ENCODE results near the gene ANKRD30B. TPM values are rescaled to one million over a fixed set of nuclear protein-coding genes. Genes with fewer than 3 reads are reported as not detected.
A peak's percentile ranks its signal among the peaks of the same experiment; 100 is the strongest.
"Not testable (repeated sequence)": the region's sequence is repeated elsewhere in the genome, so short reads cannot be mapped to it uniquely, and the experiment has no call there.

ANKRD30B gene
- total RNA-seq, 4 donors from 2014 or later = 0.11 to 0.40 TPM; not detected in 2

DNA sequence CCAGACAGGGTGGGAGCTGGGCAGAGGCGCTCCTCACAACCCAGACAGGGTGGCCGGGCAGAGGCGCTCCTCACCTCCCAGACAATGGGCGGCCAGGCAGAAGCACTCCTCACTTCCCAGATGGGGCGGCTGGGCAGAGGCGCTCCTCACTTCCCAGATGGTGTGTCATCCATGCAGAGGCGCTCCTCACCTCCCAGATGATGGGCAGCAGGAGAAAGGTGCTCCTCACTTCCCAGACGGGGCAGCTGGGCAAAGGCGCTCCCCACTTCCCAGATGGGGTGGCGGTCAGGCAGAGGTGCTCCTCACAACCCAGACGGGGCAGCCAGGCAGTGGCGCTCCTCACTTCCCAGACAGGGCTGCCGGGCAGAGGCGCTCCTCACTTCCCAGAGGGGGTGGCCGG is 112.0 kb downstream of the ANKRD30B start:
- intact Hi-C loops (cut with DNase I); H3K4me1 ChIP-seq; H3K36me3 ChIP-seq; H3K27ac ChIP-seq; H3K4me3 ChIP-seq (replicated peaks in 1 of 3); H3K27me3 ChIP-seq; DNase-seq; H3K9me3 ChIP-seq: not testable (repeated sequence)
- 0 to 100% methylated on average over 1 to 3 of the region's 15 CpGs for WGBS, 2 donors

DNA sequence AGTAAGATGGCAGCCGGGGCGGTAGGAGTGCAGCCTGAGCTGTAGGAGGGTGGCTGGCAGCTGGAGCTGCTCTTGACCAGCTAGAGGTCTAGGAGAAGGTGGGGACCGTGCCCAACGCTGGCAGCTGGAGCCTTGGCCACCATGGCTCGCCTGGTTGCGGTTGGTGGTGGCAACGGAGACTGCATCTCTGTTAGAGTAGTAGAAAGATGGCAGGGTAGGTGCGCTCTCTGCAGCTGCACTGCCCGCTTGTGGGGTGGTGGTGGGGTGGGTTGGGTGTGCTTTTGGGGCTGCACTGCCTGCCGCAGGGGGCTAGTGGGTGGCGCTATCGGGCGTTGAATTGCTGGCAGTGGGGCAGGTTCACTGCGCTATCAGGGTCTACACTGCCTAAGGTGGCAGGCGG is 118.5 kb downstream of the ANKRD30B start:
- intact Hi-C loops (cut with DNase I); H3K27me3 ChIP-seq; H3K27ac ChIP-seq; H3K4me1 ChIP-seq; H3K36me3 ChIP-seq; H3K9me3 ChIP-seq; DNase-seq; H3K4me3 ChIP-seq (replicated peaks in 1 of 3): not testable (repeated sequence)
- 91 to 97% methylated on average over 12 to 13 of the region's 15 CpGs for WGBS, 2 donors

DNA sequence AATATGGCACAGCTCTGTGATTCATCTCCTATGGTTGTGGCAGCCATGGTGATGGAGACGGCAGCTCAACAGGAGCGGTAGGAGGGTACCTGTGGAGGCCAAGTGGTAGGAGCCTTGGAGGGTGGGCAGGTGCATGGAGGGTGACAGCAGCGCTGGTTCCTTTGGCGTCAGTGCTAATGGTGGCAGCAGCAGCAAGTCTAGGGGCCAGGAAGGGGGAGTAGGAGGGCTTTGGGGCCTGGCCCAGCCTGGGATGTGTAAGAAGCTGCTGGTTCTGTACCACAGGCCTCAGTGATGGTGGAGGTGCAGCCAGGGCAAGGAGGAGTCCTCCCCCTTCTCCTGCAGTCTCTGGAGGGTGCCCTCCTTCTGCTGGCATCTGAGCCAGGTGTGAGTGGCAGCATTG is 120.0 kb downstream of the ANKRD30B start:
- H3K27me3 ChIP-seq; H3K4me1 ChIP-seq; intact Hi-C loops (cut with DNase I); DNase-seq; H3K4me3 ChIP-seq (replicated peaks in 1 of 3); H3K27ac ChIP-seq; H3K36me3 ChIP-seq; H3K9me3 ChIP-seq: not testable (repeated sequence)
- 87 to 93% methylated on average over 4 of the region's 4 CpGs for whole genome bisulfite sequencing, 2 donors

DNA sequence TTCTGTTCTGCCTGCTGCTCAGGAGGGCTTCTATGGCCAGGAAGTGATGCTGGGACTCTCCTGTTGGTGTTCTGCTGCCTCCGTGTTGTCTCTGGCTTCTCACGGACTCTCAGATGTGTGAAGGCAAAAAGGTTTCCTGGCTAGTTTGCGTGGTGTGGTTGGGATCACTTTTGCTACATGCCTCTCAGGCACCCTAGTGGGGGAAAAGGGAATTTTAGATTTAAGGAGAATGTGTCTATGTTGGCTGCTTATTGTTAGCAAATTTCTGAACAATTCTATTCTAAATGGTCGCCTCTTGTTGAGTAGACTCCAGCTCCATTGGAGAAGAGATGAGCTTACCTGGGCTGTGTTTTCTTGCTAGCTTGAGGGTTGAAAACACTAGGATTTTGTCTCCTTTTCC is 120.9 kb downstream of the ANKRD30B start:
- WGBS, 2 donors = 68 to 85% methylated on average over 2 to 4 of the region's 4 CpGs
- DNase-seq; intact Hi-C loops (cut with DNase I): not testable (repeated sequence)

GRCh38 chr18:14878826-14879225 is 130.9 kb downstream of the ANKRD30B start:
- H3K27me3 ChIP-seq; DNase-seq; H3K36me3 ChIP-seq; intact Hi-C loops (cut with DNase I); H3K9me3 ChIP-seq; H3K27ac ChIP-seq; H3K4me3 ChIP-seq (replicated peaks in 1 of 3); H3K4me1 ChIP-seq: not testable (repeated sequence)
- WGBS, 2 donors = 91 to 93% methylated on average over 5 to 8 of the region's 14 CpGs

More for the DNA sequence above, 120.9 kb downstream of the ANKRD30B start:
- TF ChIP-seq, protein P1, sequence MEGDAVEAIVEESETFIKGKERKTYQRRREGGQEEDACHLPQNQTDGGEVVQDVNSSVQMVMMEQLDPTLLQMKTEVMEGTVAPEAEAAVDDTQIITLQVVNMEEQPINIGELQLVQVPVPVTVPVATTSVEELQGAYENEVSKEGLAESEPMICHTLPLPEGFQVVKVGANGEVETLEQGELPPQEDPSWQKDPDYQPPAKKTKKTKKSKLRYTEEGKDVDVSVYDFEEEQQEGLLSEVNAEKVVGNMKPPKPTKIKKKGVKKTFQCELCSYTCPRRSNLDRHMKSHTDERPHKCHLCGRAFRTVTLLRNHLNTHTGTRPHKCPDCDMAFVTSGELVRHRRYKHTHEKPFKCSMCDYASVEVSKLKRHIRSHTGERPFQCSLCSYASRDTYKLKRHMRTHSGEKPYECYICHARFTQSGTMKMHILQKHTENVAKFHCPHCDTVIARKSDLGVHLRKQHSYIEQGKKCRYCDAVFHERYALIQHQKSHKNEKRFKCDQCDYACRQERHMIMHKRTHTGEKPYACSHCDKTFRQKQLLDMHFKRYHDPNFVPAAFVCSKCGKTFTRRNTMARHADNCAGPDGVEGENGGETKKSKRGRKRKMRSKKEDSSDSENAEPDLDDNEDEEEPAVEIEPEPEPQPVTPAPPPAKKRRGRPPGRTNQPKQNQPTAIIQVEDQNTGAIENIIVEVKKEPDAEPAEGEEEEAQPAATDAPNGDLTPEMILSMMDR (IDR thresholded peaks at IDR 0.05) = peak in 1 of 6 experiments; percentile 6
- H3K27ac ChIP-seq; H3K4me1 ChIP-seq; H3K36me3 ChIP-seq; H3K4me3 ChIP-seq (replicated peaks in 1 of 3); H3K9me3 ChIP-seq; H3K27me3 ChIP-seq: not testable (repeated sequence)

DNA sequence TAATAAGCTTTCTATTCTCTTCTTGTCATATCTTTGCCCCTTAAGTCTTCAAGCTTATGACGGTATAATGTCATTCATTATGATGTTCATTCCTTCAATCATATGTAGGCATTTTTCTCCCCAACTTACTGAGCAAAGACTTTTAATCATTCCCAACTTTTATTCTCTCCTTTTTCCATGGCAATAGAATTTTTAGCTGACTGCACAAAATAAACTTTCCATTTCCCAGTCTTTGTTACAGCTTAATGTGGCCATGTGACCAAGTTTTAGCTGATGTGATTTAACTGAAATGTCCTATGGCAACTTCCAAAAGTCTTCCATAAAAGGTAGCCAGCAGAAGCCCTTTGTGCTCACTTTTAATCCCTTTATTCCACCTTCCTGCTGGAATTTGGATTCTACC is 152.5 kb downstream of the ANKRD30B start:
- WGBS, 2 donors = 90 to 94% methylated on average over 1 of the region's 1 CpG
- no peak overlapping the region for H3K4me3 ChIP-seq (replicated peaks in 1 of 3)
- no peak for DNase-seq
- H3K4me1 ChIP-seq = no peaks in the 10 kb centered on the region
- no peaks in the 10 kb centered on the region for H3K27me3 ChIP-seq
- no peaks in the 10 kb centered on the region for H3K9me3 ChIP-seq
- no peak overlapping the region for H3K27ac ChIP-seq
- intact Hi-C loops (cut with DNase I) = no loop called here
- H3K36me3 ChIP-seq = no peaks in the 10 kb centered on the region
- TF ChIP-seq, protein P1 (IDR thresholded peaks at IDR 0.05) = no peak
- no peak for TF ChIP-seq POLR2A (IDR thresholded peaks at IDR 0.05)

Small RNA genes within 50 kb of the gene (microRNA-seq; reads per million reads assigned to microRNA genes)
- gene MIR3156-2 = not detected

Small RNA genes within 50 kb of the gene (small RNA-seq; reads per million reads assigned to genes)
- gene MIR3156-2 = not detected
- not detected for gene RNU6-1210P

Other genes starting within 250 kb of the ANKRD30B start
- under 1 TPM in 2 of 4 donors, not detected in 2; 0.11 to 0.13 TPM for gene POTEC, start 204.6 kb upstream of the ANKRD30B start, total RNA-seq

All from thyroid gland (tissue), 4 donors.